PC-3 (cell line): ENCODE measurements around the gene TMEM131. TPM values are rescaled to one million over a fixed set of nuclear protein-coding genes. Genes with fewer than 3 reads are reported as not detected.
"Not testable (repeated sequence)": the region's sequence is repeated elsewhere in the genome, so short reads cannot be mapped to it uniquely, and the experiment has no call there.

Experiments used
- ATAC-seq: fragments of 200-7000 bp; cut with Tn5 transposase; 2 replicates; pipeline ENCODE4 v1.9.1; 2020; ENCODE audit warnings: mild to moderate bottlenecking, moderate library complexity
- BruUV-seq: library from RNA; stranded (reverse); fragments of 400-500 nt; replicated peaks from 2 replicates; lab custom pipeline; 2021; lab: Mats Ljungman, UMichigan
- CTCF ChIA-PET: fragments of 300-600 bp; sonication (Branson Sonifier 250); formaldehyde crosslinking; loops from one replicate; lab custom pipeline; 2022; ENCODE audit warnings: antibody characterized with exemption; lab: Charles Lee
- POLR2A ChIA-PET: fragments of 300-600 bp; sonication (Branson Sonifier 250); formaldehyde crosslinking; loops from one replicate; lab custom pipeline; 2022; ENCODE audit warnings: antibody characterized with exemption; ENCODE audit not compliant: unreplicated experiment; lab: Charles Lee
- DNase-seq: peaks from one replicate; pipeline ENCODE4 v3.0.0-alpha.2; 2015
- H2AFZ ChIP-seq: fragments of 300-600 bp; sonication (generic); 2 replicates; pipeline ENCODE4 v1.6.0; 2016; ENCODE audit warnings: antibody characterized with exemption, low read length
- H3F3A ChIP-seq: fragments of 300-600 bp; sonication (generic); one replicate; pipeline ENCODE4 v1.6.0; 2017; ENCODE audit warnings: antibody characterized with exemption, low read length, control low read depth, mild to moderate bottlenecking; ENCODE audit not compliant: unreplicated experiment
- H3K27ac ChIP-seq: fragments of 300-600 bp; sonication (generic); 2 replicates; pipeline ENCODE4 v1.5.1; 2016; ENCODE audit warnings: mild to moderate bottlenecking, low read length
- H3K27me3 ChIP-seq: fragments of 300-600 bp; sonication (generic); 2 replicates; pipeline ENCODE4 v1.6.1; 2016; ENCODE audit warnings: low read length, mixed read lengths
- H3K36me3 ChIP-seq: fragments of 300-600 bp; sonication (generic); 2 replicates; pipeline ENCODE4 v1.6.1; 2016; ENCODE audit warnings: low read depth, mixed run types, low read length, mixed read lengths
- H3K4me1 ChIP-seq: fragments of 300-600 bp; sonication (generic); 2 replicates; pipeline ENCODE4 v1.5.1; 2016; ENCODE audit warnings: low read length; ENCODE audit not compliant: insufficient read depth
- H3K4me2 ChIP-seq: fragments of 300-600 bp; sonication (generic); 2 replicates; pipeline ENCODE4 v1.6.0; 2016; ENCODE audit warnings: low read length
- H3K4me3 ChIP-seq: fragments of 300-600 bp; sonication (generic); 2 replicates; pipeline ENCODE4 v1.5.1; 2016; ENCODE audit warnings: mild to moderate bottlenecking, low read length, mixed read lengths
- H3K79me2 ChIP-seq: fragments of 300-600 bp; sonication (generic); 2 replicates; pipeline ENCODE4 v1.6.1; 2017; ENCODE audit warnings: low read length, mixed read lengths
- H3K9ac ChIP-seq: fragments of 300-600 bp; sonication (generic); 2 replicates; pipeline ENCODE4 v1.6.0; 2016; ENCODE audit warnings: mild to moderate bottlenecking, low read length
- H3K9me2 ChIP-seq: fragments of 300-600 bp; sonication (generic); replicated peaks from 2 replicates; pipeline ENCODE4 v1.6.1; 2016; ENCODE audit warnings: mixed run types, low read length, mixed read lengths
- H3K9me3 ChIP-seq: fragments of 300-600 bp; sonication (generic); 2 replicates; pipeline ENCODE4 v1.6.1; 2016; ENCODE audit warnings: low read length, mixed read lengths
- H4K20me1 ChIP-seq: fragments of 300-600 bp; sonication (generic); 2 replicates; pipeline ENCODE4 v1.6.1; 2016; ENCODE audit warnings: low read length, mixed read lengths
- CTCF ChIP-seq: fragments of 300-600 bp; sonication (generic); conservative IDR thresholded peaks from 2 replicates; pipeline ENCODE4 v1.5.1; 2017; ENCODE audit warnings: antibody characterized with exemption, low read depth, mild to moderate bottlenecking, low read length
- EZH2 ChIP-seq: fragments of 300-600 bp; sonication (generic); IDR thresholded peaks from one replicate; pipeline ENCODE4 v1.6.1; 2017; ENCODE audit warnings: antibody characterized with exemption, mild to moderate bottlenecking, low read length; ENCODE audit not compliant: unreplicated experiment
- EZH2phosphoT487 ChIP-seq: fragments of 300-600 bp; sonication (generic); IDR thresholded peaks from 2 replicates; pipeline ENCODE4 v1.6.1; 2018; ENCODE audit warnings: mild to moderate bottlenecking, antibody characterized with exemption, low read length, borderline replicate concordance
- intact Hi-C: fragments of 100-400 bp; cut with micrococcal nuclease; formaldehyde crosslinking; loops from 2 replicates; pipeline ENCODE4 v1.9.0; 2023
- total RNA-seq: library from RNA; depleted of rRNA; stranded (reverse); fragments of >200 nt; gene quantifications from 2 replicates; pipeline ENCODE4 v1.2.3, GENCODE V29; 2014

Gene TMEM131
- total RNA-seq, 1 experiment from 2014 or later = 21.1 TPM

- H3K4me2 ChIP-seq, DNase-seq, H4K20me1 ChIP-seq, H3F3A ChIP-seq, BruUV-seq, H3K27ac ChIP-seq, H2AFZ ChIP-seq, intact Hi-C loops, CTCF ChIA-PET, POLR2A ChIA-PET, H3K9me2 ChIP-seq, H3K4me3 ChIP-seq, H3K9ac ChIP-seq, H3K27me3 ChIP-seq, H3K4me1 ChIP-seq, ATAC-seq, H3K79me2 ChIP-seq, H3K9me3 ChIP-seq: not testable (repeated sequence)
- peaks cover 14% of the 10 kb centered on the region for H3K36me3 ChIP-seq
Measured at GRCh38 chr2:97827013-97827412, 168.7 kb downstream of the TMEM131 start.

- BruUV-seq, H3K4me2 ChIP-seq, H4K20me1 ChIP-seq, H2AFZ ChIP-seq, H3K9me3 ChIP-seq, H3K27me3 ChIP-seq, intact Hi-C loops, ATAC-seq, POLR2A ChIA-PET, H3K9me2 ChIP-seq, H3K4me1 ChIP-seq, H3K79me2 ChIP-seq, H3K27ac ChIP-seq, H3K9ac ChIP-seq, DNase-seq, H3F3A ChIP-seq, CTCF ChIA-PET, H3K4me3 ChIP-seq: not testable (repeated sequence)
- peaks cover 12% of the 10 kb centered on the region for H3K36me3 ChIP-seq
Measured at GRCh38 chr2:97826266-97826847, 169.4 kb downstream of the TMEM131 start.

- H3F3A ChIP-seq, ATAC-seq, H3K4me3 ChIP-seq, DNase-seq, H3K4me1 ChIP-seq, H4K20me1 ChIP-seq, H2AFZ ChIP-seq, H3K9ac ChIP-seq, intact Hi-C loops, H3K9me3 ChIP-seq, H3K27me3 ChIP-seq, BruUV-seq, H3K79me2 ChIP-seq, H3K9me2 ChIP-seq, H3K27ac ChIP-seq, H3K36me3 ChIP-seq, POLR2A ChIA-PET, H3K4me2 ChIP-seq, CTCF ChIA-PET: not testable (repeated sequence)
Measured at GRCh38 chr2:97824011-97824410, 171.7 kb downstream of the TMEM131 start.

- H3K9me2 ChIP-seq, H3K27me3 ChIP-seq, POLR2A ChIA-PET, H3K36me3 ChIP-seq, CTCF ChIA-PET, H3F3A ChIP-seq, ATAC-seq, H4K20me1 ChIP-seq, H3K9ac ChIP-seq, H3K4me1 ChIP-seq, BruUV-seq, H3K4me3 ChIP-seq, H3K4me2 ChIP-seq, H3K9me3 ChIP-seq, H3K79me2 ChIP-seq, H3K27ac ChIP-seq, H2AFZ ChIP-seq, DNase-seq, intact Hi-C loops: not testable (repeated sequence)
Measured at GRCh38 chr2:97821862-97822261, 173.9 kb downstream of the TMEM131 start.

GRCh38 chr2:97819754-97820153, 176.0 kb downstream of the TMEM131 start:
- TF ChIP-seq CTCF (no peak), EZH2 (no peak), EZH2phosphoT487 (no peak)
- no peaks in the 10 kb centered on the region for H3K9me2 ChIP-seq
- no peaks in the 10 kb centered on the region for H4K20me1 ChIP-seq
- no peaks in the 10 kb centered on the region for H3F3A ChIP-seq
- ChIA-PET POLR2A (interaction anchor here (0.7 kb wide), 1 partner anchor 50 kb away, joined by 4 read pairs; no protein-coding TSS in a partner anchor), CTCF (no interaction called here)
- no peaks in the 10 kb centered on the region for H3K9me3 ChIP-seq
- H3K36me3 ChIP-seq = peaks cover 3% of the 10 kb centered on the region; the same call in 1 of the 2 replicates
- no peak overlapping the region for H3K27ac ChIP-seq
- no peak overlapping the region for H3K4me2 ChIP-seq
- no peak overlapping the region for H3K9ac ChIP-seq
- H3K27me3 ChIP-seq = no peaks in the 10 kb centered on the region
- H2AFZ ChIP-seq = no peak overlapping the region
- H3K4me1 ChIP-seq = no peaks in the 10 kb centered on the region
- BruUV-seq = no TSS peak
- DNase-seq (no peak), ATAC-seq (no peak)
- H3K4me3 ChIP-seq = no peak overlapping the region
- intact Hi-C loops = no loop called here
- H3K79me2 ChIP-seq = no peaks in the 10 kb centered on the region
